GM21381 (cell line): ENCODE data around the gene GRK6.
"Not testable (repeated sequence)": the region's sequence is repeated elsewhere in the genome, so short reads cannot be mapped to it uniquely, and the experiment has no call there.

ENCODE experiments used
- ATAC-seq: cut with Tn5 transposase; IDR thresholded peaks from one replicate; pipeline ENCODE4 v1.9.1; 2021; ENCODE audit warnings: mild to moderate bottlenecking, moderate library complexity; ENCODE audit not compliant: unreplicated experiment

GRK6 gene

DNA sequence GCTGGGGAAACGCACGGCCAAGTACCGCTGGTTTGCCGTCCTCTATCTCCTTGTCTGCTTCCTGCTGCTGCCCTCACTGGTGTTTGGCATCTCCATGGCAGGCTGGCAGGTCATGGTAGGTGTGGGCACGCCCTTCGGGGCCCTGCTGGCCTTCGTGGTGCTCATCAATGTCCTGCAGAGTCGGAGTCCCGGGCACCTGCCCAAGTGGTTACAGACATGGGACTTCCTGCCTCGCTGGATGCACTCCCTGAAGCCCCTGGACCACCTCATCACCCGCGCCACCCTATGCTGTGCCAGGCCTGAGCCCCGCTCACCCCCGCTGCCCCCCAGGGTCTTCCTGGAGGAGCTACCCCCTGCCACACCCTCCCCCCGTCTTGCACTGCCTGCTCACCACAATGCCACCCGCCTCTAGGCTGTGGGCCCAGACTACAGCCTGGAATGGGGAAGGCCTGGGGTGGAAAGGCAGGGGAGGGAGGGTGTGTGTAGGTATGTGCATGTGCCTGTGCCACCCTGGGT is 28.5 kb upstream of the GRK6 start:
- no peak for ATAC-seq

DNA sequence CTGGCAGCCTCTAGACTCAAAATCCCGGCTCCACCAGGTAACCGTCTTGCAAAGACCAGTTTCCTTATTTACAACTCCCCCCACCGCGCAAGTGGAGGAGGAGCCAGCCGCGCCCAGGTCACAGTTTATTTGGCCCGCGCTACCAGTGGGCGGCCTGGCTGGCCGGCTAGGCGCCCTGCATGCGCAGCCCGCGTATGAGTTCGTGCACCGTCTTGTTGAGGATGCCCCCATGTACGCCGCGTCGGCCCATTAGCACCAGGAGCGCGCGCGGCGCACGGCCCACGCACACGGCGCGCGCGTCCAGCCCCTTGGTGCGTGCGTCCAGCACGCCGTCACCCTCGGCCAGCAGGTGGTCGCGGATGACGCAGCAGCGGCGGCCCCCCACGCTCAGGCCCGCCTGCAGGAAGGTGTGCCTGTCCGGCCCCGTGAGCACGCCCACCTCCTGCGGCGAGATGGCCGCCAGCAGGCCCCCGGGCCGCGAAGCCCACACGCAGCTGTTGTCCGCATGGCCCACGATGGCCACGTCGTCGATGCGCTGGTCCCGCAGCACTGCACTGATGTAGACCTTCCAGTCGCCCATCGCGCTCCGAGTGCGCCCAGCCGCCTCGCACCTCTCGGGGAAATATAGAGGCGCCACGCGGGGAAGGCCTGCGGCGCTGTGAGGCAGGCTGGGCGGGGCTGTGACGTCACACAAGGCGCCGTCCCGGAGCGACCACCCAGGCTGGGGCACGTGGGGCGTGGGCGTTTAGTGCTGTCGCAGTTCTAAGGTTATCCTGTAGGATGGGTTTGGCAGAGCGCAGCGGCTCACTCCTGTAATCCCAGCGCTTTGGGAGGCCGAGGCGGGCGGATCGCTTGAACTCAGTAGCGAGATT is 26.2 kb upstream of the GRK6 start, which contains the start of gene PFN3:
Gene PFN3, minus strand, starts transcription at position 665 of the 872 bp plus-strand sequence. Its CDS starts 85 bp downstream, at position 580.
- no peak for ATAC-seq

- ATAC-seq = no peak
Measured at GRCh38 chr5:177402271-177403043, 24.0 kb upstream of the GRK6 start.

- peak; percentile 16 for ATAC-seq
Measured at GRCh38 chr5:177403102-177403791, 23.2 kb upstream of the GRK6 start.

GRCh38 chr5:177403792-177404640 is 22.5 kb upstream of the GRK6 start:
- peak; percentile 73 for ATAC-seq

DNA sequence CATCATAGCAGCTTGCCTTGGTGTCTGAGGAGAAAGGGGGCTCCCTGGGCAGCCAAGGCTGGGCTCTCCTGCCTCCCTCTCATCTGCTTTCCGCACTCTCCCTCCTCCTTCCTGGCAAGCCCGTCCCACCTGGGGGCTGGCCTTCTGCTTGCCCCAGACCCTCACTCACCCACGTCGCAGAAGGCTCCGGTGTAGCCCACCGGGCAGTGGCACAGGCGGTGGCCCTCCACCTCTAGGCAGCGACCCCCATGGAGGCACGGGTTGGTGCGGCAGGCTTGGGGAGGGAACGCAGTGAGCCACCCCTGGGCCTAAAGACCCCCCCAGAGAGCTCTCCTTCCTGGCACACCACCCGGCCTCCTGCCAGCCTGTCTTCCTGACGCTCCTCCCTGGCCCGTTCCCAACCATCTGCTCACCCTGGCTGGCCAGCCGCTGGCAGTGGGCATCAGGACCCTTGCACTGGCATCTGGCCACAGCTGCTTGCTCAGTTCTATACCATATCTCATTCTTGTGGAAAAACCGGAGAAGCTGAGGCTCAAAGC is 21.8 kb upstream of the GRK6 start:
- ATAC-seq = no peak

DNA sequence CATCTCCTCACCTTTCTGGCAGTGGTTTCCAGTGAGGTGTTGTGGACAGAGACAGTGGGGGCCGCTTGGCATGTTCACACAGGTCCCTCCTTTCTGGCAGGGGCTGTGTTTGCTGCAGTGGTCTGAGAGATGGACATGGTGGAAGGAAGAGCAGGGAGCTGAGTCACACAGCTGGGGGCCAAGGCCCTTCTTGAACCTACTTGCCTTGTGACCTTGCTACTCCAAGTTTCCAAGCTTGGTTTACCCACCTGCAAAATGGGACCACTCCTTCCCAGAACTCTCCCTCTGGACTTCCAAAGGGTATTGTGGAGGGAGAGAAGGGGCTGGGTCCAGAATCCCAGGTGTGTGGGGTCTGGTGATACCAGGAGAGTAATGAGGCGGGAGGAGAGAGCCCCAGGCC is 21.2 kb upstream of the GRK6 start:
- no peak for ATAC-seq

- ATAC-seq = no peak
Measured at GRCh38 chr5:177405805-177406204, 20.7 kb upstream of the GRK6 start.

DNA sequence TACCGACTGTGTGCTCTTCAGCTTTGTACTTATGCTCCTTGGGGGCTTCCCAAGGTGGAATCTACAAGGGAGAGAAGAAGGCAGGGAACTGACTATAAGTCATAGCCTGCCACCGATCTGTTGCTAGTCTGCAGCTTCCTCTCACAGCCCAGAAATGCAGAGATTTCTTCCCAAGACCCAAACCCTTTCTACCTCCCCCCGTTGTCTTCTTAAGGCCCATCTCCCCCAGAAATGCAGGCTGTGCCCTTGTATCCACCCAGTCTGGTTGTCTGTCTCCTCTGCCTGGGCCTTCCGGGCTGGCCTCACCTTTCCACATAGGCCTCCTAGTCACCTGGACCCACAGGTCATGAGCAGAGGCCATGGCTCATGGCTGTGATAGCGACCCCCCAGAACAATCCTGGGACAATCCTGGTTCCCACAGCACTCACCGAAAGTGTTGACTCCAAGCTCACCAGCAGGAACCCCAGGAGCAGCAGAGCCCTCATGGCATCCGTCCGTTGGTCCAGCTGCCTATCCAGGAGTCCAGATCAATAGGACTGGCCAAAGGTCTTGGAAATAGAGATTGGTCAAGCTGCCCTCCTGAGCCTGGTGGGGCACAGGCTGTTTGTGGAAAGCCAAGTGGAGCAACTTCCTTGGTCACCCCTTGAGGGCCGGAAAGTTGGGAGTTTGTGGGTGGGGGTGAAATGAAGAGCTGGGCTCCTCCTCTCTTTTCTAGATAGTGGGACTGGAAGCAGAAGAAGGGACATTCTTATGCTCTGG is 17.3 kb upstream of the GRK6 start, which contains the start of gene F12:
Gene F12, minus strand, starts transcription at position 522 of the 759 bp plus-strand sequence. Its CDS starts 37 bp downstream, at position 485.
- no peak for ATAC-seq

- no peak for ATAC-seq
Measured at GRCh38 chr5:177410575-177410974, 15.9 kb upstream of the GRK6 start.

DNA sequence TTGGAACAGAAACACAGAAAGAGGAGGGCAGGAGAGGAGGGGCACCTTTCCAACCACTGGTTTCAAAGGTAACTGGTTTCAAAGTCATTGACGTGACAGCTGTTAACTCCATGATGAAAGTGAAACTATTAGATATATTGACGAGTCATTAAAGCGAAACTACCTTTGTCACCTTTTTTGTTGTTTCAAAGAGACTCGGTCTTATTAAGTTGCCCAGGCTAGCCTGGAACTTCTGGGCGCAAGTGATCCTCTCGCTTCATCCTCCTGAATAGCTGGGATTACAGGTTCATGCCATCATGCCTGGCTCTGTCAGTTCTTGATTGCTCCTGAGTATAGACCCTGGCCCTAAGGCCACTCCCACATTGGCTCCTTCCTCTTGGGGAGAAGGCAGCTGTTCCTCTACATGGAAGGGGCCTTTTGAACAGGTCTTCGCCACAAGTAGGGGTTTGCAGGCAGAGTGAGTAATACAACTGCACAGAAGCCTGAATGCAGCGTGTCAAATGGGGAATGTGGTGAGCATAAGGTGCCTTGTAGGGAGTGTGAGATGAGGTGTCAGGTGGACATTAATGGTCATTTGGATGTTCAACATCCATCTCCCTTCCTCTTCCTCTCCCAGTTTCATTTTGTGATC is 13.8 kb upstream of the GRK6 start:
- peak; percentile 63 for ATAC-seq

DNA sequence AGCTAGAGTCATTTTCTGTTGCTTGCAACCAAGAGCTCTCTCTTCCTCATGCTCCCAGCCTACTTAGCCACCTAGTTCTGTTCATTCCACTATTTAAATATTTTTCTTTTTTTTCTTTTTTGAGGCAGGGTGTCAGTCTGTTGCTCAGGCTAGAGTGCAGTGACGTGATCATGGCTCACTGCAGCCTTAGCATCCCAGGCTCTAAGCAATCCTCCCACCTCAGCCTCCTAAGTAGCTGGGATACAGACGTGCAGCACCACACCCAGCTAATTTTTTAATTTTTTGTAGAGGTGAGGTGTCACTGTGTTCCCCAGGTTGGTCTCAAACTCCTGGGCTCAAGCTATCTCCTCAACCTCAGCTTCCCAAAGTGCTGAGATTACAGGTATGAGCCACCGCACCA is 12.0 kb upstream of the GRK6 start:
- ATAC-seq = no peak

DNA sequence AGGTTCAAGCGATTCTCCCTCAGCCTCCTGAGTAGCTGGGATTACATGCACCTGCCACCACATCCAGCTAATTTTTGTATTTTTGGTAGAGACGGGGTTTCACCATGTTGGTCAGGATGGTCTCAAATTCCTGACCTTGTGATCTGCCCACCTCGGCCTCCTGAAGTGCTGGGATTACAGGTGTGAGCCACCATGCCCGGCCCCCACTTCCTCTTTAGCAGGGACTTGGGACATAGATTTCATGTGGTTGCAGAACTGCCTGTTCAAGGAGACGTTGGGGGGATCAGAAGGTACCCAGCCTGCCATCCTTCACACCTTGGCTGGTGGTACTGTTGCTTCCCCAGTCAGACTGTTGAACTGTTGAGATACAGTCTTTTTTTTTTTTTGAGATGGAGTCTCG is 9.4 kb upstream of the GRK6 start:
- ATAC-seq = not testable (repeated sequence)

DNA sequence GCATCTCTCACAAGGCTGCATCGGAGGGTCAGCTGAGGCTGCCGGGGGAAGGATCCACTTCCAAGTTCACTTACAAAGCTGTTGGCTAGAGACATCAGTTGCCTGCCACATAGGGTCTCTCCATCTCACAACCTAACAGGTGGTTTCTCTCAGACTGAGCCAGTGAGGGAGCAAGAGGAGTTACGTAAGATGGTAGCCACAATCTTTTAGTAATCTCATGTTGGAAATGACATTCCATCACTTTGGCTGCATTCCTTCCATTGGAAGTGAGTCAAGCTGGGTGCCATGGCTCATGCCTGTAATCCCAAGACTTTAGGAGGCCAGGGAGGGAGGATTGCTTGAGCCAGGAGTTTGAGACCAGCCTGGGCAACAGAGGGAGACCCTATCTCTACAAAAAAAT is 7.4 kb upstream of the GRK6 start:
- ATAC-seq = no peak

GRCh38 chr5:177420472-177420871 is 6.0 kb upstream of the GRK6 start:
- not testable (repeated sequence) for ATAC-seq

DNA sequence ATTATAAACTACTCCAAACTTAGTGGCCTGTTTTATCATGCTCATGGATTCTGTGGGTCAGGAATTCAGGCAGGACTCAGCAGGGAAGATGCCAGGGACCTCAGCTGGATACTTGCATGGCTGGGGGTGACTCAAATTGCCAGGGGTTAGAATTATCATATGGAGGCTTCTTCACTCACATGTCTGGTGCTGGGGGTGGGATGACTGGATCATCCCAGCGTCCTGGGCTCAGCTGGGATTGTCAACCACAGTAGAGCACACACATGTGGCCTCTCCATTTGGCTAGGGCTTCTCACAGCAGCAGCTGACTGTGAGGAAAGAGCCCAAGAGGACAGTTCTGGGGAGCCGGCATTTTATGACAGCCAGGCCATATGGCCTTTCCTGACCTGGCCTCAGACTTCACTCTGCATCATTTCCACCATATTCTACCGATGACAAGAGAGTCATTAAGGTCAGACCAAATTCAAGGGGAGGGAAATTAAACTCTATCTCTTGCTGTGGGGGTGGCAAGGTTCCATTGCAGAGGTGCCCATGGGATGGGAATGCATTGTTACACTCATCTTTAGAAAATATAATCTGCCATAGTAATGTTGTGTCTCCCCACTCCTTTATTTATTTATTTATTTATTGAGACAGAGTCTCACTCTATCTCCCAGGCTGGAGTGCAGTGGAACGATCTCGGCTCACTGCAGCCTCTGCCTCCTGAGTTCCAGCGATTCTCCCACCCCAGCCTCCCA is 5.2 kb upstream of the GRK6 start:
- no peak for ATAC-seq

DNA sequence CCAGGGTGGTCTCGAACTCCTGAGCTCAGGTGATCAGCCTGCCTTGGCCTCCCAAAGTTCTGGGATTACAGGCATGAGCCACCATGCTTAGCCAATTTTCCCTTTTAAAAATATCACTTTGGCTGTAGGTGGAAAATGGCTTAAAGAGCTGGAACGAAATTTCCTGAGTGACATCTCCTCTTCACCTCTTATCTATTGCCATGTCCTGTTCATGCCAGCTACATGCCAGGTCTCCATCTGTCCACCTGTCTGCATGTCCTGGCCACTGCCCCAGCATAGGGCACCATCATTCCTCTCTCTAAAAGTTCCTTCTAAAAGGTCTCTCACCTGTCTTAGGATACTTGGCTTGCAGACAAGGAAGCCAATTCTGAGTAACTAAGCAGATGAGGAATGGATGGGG is 2.8 kb upstream of the GRK6 start:
- no peak for ATAC-seq

DNA sequence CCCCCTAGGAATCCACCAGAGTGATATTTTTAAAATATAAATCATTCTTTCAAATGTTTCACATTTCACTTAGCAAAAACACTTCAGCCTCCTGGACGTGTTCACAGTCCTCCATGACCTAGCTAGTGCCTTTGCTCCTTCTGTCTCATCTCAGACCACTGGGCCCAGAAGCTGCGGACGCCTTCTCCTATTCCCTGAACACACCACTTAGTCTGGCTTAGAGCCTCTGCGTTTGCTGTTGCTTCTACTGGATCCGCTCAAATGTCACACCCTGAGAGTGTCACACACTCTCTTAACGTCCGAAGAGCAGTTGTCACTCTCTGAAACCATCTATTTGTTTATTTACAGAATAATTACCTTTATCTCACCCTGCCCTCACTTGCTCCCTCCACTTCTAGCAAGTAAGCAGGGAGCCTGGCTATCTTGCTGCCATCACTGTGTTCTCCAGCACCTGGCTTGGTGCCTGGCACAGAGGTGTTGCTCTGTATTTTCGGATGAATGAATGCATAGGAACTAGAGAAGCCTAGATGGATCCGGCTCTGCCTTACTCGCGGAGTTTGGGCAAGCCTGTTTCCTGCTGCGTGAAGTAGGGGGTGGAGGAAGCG is 1.2 kb upstream of the GRK6 start:
- ATAC-seq = no peak
